Thyroid gland (tissue), 4 donors: ENCODE results near the gene LSM14B.

ENCODE experiments used
- CTCF ChIP-seq, 6 experiments: fragments of 200-600 bp in 3 of 6; fragments of 450-650 bp in 3 of 6; sonication (generic) in 3 of 6; IDR thresholded peaks; one replicate each; pipeline ENCODE4 v1.5.1; 2016 to 2019; ENCODE audit warnings: antibody characterized with exemption in 6 of 6, mild to moderate bottlenecking in 2 of 6, inconsistent platforms in 1 of 6, moderate library complexity in 1 of 6
- POLR2A ChIP-seq, 2 donors: fragments of 450-650 bp; IDR thresholded peaks; one replicate each; pipeline ENCODE4 v1.6.1; 2017; ENCODE audit warnings: antibody characterized with exemption in 2 of 2, mild to moderate bottlenecking in 2 of 2, moderate library complexity in 1 of 2

GRCh38 chr20:62158088-62158400, 35.8 kb downstream of the LSM14B start:
- TF ChIP-seq CTCF (IDR thresholded peaks at IDR 0.05) (no peak), POLR2A (IDR thresholded peaks at IDR 0.05) (no peak)
